Muscle of leg (tissue), 11 donors: Measurements from ENCODE around the gene PRKAG2. TPM values are rescaled to one million over a fixed set of nuclear protein-coding genes. Genes with fewer than 3 reads are reported as not detected.

Experiments
- DNase-seq: peaks from one replicate; pipeline ENCODE4 v3.0.0; 2013
- H3K27ac ChIP-seq: one replicate; pipeline ENCODE4 v1.5.1; 2013; ENCODE audit warnings: mild to moderate bottlenecking, low read length, control low read depth
- H3K27me3 ChIP-seq: one replicate; pipeline ENCODE4 v1.6.1; 2013; ENCODE audit warnings: low read length; ENCODE audit not compliant: control insufficient read depth, insufficient read depth
- H3K36me3 ChIP-seq: one replicate; pipeline ENCODE4 v1.6.1; 2013; ENCODE audit warnings: low read length; ENCODE audit not compliant: control insufficient read depth, insufficient read depth
- H3K4me1 ChIP-seq: one replicate; pipeline ENCODE4 v1.6.1; 2013; ENCODE audit warnings: low read length; ENCODE audit not compliant: control insufficient read depth, insufficient read depth
- H3K4me3 ChIP-seq: one replicate; pipeline ENCODE4 v1.5.1; 2013; ENCODE audit warnings: low read length, control low read depth
- H3K9me3 ChIP-seq: replicated peaks from 2 replicates; pipeline ENCODE4 v1.6.1; 2013; ENCODE audit warnings: low read depth, low read length; ENCODE audit not compliant: control insufficient read depth
- WGBS: methylation state at CpG from one replicate; pipeline ENCODE4 v1.1.5; 2013; ENCODE audit warnings: missing lambda C conversion rate; ENCODE audit not compliant: insufficient coverage; 5-methylcytosine and 5-hydroxymethylcytosine counted together
- polyA plus RNA-seq, 8 donors: library from polyadenylated mRNA; unstranded; fragments of 120-200 nt; gene quantifications; one replicate each; pipeline versions ENCODE4 v1.2.1 to v1.2.3, GENCODE V29; 2013; ENCODE audit warnings: inconsistent platforms in 1 of 8, low replicate concordance in 1 of 8; ENCODE audit not compliant: insufficient read length in 8 of 8, insufficient read depth in 1 of 8
- total RNA-seq: library from RNA; stranded (reverse); fragments of 120-200 nt; gene quantifications from one replicate; pipeline ENCODE4 v1.2.4, GENCODE V29; 2013

The PRKAG2 gene
- total and polyA plus RNA-seq, 9 donors = 3.9 to 16.4 (median 11.2) TPM

GRCh38 chr7:151895008-151895630 lies 18.2 kb upstream of the PRKAG2 start:
- no peaks in the 10 kb centered on the region for H3K9me3 ChIP-seq
- no peaks in the 10 kb centered on the region for H3K36me3 ChIP-seq
- no peak for DNase-seq
- WGBS = 79% methylated on average over 16 of the region's 21 CpGs
- peaks cover 34% of the 10 kb centered on the region for H3K27me3 ChIP-seq
- no peak overlapping the region for H3K27ac ChIP-seq
- peaks cover 2% of the 10 kb centered on the region for H3K4me1 ChIP-seq
- no peak overlapping the region for H3K4me3 ChIP-seq

- peaks cover 31% of the 10 kb centered on the region for H3K27me3 ChIP-seq
- no peak overlapping the region for H3K4me3 ChIP-seq
- no peaks in the 10 kb centered on the region for H3K36me3 ChIP-seq
- no peak for DNase-seq
- H3K27ac ChIP-seq = no peak overlapping the region
- peaks cover 4% of the 10 kb centered on the region for H3K4me1 ChIP-seq
- 77% methylated on average over 33 of the region's 40 CpGs for WGBS
- no peaks in the 10 kb centered on the region for H3K9me3 ChIP-seq
These were observed 17.4 kb upstream of the PRKAG2 start for GRCh38 chr7:151894111-151895007.

GRCh38 chr7:151893405-151893923 lies 16.5 kb upstream of the PRKAG2 start:
- no peak overlapping the region for H3K4me3 ChIP-seq
- H3K4me1 ChIP-seq = peaks cover 9% of the 10 kb centered on the region
- H3K27ac ChIP-seq = no peak overlapping the region
- WGBS = 44% methylated on average over 3 of the region's 9 CpGs
- H3K36me3 ChIP-seq = no peaks in the 10 kb centered on the region
- no peak for DNase-seq
- H3K27me3 ChIP-seq = peaks cover 34% of the 10 kb centered on the region
- no peaks in the 10 kb centered on the region for H3K9me3 ChIP-seq

GRCh38 chr7:151891753-151892152 lies 14.8 kb upstream of the PRKAG2 start:
- H3K4me3 ChIP-seq = no peak overlapping the region
- WGBS = 54% methylated on average over 5 of the region's 9 CpGs
- H3K9me3 ChIP-seq = no peaks in the 10 kb centered on the region
- H3K36me3 ChIP-seq = no peaks in the 10 kb centered on the region
- H3K27me3 ChIP-seq = peaks cover 36% of the 10 kb centered on the region
- no peak for DNase-seq
- H3K4me1 ChIP-seq = peaks cover 13% of the 10 kb centered on the region
- no peak overlapping the region for H3K27ac ChIP-seq

GRCh38 chr7:151891182-151891581 lies 14.3 kb upstream of the PRKAG2 start:
- peaks cover 37% of the 10 kb centered on the region for H3K27me3 ChIP-seq
- H3K36me3 ChIP-seq = no peaks in the 10 kb centered on the region
- no peak overlapping the region for H3K27ac ChIP-seq
- 39% methylated on average over 4 of the region's 7 CpGs for WGBS
- H3K4me1 ChIP-seq = peaks cover 13% of the 10 kb centered on the region
- no peak for DNase-seq
- no peaks in the 10 kb centered on the region for H3K9me3 ChIP-seq
- H3K4me3 ChIP-seq = no peak overlapping the region

GRCh38 chr7:151890355-151891004 lies 13.6 kb upstream of the PRKAG2 start:
- peaks cover 44% of the 10 kb centered on the region for H3K27me3 ChIP-seq
- H3K4me3 ChIP-seq = no peak overlapping the region
- WGBS = 89% methylated on average over 6 of the region's 12 CpGs
- peaks cover 12% of the 10 kb centered on the region for H3K4me1 ChIP-seq
- H3K9me3 ChIP-seq = no peaks in the 10 kb centered on the region
- H3K27ac ChIP-seq = no peak overlapping the region
- H3K36me3 ChIP-seq = no peaks in the 10 kb centered on the region
- no peak for DNase-seq

- H3K4me3 ChIP-seq = no peak overlapping the region
- 69% methylated on average over 18 of the region's 21 CpGs for WGBS
- no peaks in the 10 kb centered on the region for H3K36me3 ChIP-seq
- no peak overlapping the region for H3K27ac ChIP-seq
- H3K4me1 ChIP-seq = peaks cover 12% of the 10 kb centered on the region
- H3K9me3 ChIP-seq = no peaks in the 10 kb centered on the region
- no peak for DNase-seq
- H3K27me3 ChIP-seq = peaks cover 49% of the 10 kb centered on the region
These were observed 12.8 kb upstream of the PRKAG2 start for GRCh38 chr7:151889406-151890354.

- Histone ChIP-seq H3K9me3 (no peaks in the 10 kb centered on the region), H3K27me3 (peaks cover 44% of the 10 kb centered on the region), H3K27ac (no peak overlapping the region), H3K4me1 (peaks cover 12% of the 10 kb centered on the region), H3K4me3 (no peak overlapping the region), H3K36me3 (no peaks in the 10 kb centered on the region)
- no peak for DNase-seq
- 50% methylated on average over 11 of the region's 24 CpGs for WGBS
These were observed 11.5 kb upstream of the PRKAG2 start for GRCh38 chr7:151888079-151889067.
